HG03039 (cell line): ENCODE data around the gene TMEM253.

Experiments
- ATAC-seq: cut with Tn5 transposase; IDR thresholded peaks from one replicate; pipeline ENCODE4 v1.9.1; 2021; ENCODE audit warnings: mild to moderate bottlenecking, moderate library complexity; ENCODE audit not compliant: unreplicated experiment

Gene TMEM253

DNA sequence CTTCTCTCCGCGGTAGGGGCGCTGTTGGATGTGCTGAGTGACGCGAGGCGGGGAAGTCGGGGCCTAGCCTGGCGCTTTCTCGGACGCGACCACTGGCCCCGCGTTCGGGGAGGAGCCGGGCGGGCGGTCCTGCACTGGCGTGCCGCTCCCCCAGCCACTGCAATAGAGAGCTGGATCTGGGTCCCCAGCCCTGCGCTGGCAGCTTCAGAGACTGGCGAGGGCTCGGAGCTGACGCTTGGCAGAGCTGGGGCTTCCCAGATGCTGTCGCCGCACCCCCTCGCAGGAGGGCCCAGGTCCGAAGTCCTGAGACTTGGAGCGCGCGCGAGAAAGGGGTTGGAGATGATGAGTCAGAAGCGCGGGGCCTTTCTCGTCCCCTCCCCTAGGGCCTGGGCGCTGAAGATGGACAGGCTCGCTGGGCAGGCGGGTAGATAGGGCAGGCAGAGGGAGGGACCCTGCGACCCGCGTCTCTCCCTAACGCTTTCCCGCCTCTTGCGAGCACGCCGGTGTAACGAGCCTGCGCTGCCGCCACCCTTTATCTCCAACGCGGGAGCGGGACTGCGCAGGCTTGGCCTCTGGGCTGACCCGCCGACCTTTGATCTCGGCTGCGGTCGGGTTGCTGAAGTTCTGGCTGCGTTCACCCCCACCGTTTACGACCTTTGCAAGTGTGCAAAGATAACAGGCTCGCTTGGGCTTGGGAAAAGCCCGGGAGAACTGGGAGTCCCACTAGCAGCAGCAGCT, 3.0 kb downstream of the TMEM253 start:
- ATAC-seq, result peak; percentile 81

DNA sequence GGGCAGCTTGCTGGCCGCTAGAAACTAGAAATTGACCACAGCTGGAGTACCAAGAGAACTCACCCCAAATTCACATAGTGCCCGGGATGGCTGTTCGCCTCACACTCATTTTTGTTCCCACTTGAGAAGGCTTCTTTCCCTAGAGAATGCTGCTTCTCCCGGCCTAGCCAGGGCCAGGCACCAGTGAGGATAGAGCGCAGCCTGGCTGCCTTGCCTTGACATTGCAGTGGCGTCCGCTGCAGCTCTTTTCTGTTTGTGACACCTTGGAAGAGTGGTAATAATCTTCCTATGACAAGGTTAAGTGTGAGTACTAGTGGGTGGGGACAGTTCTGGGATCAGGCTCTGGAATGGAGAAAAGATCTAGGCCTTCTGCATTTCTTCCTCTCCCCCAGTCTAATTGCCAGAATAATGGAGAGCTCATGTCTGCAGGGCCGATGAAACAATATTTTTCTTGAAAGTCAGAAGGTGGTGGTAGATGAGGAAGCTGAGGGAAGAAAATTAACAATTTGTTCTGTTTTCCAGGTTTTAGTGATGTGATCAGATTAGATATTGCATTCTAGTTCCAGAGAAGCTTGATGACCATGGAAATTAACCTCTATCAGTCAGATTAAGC, 3.7 kb downstream of the TMEM253 start:
- peak; percentile 43 for ATAC-seq

- no peak for ATAC-seq
These were observed 4.2 kb downstream of the TMEM253 start for GRCh38 chr14:21105095-21105494.

DNA sequence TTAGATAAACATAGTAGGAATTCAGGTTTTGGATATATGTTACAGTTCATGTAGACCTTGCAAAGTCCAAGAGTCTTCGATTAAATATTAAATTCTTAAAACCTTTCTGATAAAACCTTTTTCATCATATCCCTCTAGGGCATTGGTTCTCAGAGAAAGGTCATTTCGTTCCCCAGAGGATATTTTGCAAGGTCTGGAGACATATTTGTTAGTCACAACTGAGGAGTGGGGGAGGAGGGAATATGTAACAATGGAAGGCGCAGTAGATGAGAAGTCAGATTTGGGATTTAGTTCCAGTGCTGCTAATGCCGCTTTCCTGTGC, 5.3 kb downstream of the TMEM253 start:
- ATAC-seq, result no peak

DNA sequence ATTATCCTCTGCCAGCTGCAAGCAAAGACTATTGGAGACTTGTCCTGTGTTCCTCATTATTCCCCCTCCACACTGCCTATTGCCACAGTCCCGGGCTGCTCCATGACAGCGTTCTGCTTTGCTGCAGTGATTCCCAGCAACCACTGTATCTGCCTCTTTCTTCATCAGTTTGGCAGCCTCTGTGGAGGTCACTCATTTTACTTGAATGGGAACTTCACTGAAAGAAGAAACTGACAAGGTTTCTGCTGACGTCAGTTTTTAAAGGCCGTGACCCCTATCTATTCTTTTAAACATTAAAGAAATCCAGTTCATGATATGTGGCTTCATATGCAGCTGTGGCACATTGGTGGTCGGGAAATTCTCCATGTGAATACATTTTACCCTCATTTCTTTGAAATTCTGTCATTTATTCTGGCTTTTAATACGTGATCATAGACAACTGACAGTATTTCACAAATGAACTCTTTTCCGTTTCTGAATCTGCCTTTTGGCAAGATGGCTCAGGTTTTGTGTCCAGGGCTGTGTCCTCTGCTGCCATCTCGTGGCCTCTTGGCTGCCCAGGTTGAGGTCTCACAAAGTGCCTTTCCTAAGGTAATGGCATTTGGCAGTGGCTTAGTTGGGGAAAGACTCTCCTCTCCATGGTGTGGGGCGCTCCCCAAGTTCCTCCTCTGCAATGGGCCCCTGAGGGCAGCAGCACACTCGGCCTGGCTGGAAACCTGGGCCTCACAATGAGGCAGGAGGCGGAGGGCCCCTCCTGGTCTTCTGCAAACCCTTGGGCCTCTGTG, 5.8 kb downstream of the TMEM253 start:
- no peak for ATAC-seq

- no peak for ATAC-seq
These were observed 6.5 kb downstream of the TMEM253 start for GRCh38 chr14:21107283-21107800.

DNA sequence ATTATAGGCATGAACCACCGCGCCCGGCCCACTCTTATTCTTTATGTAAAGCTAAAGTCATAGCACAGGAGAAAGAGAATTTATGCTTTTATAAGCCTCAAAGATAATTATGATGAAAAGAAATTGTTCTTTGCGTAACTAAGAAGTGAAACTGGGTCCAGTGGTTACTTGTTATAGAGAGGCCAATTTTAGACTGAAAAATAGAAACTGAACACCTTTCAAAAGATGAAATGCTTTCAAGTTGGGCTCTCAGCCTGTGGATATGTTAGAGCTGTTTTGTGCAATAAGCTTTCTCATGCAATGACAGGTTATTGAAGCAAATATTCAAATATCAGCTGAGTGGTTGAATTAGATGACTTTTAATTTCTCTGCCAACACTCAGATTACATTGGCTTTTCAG, 7.9 kb downstream of the TMEM253 start:
- ATAC-seq, result no peak

GRCh38 chr14:21109377-21110138, 8.7 kb downstream of the TMEM253 start:
- peak; percentile 62 for ATAC-seq

GRCh38 chr14:21112255-21112654, 11.4 kb downstream of the TMEM253 start:
- no peak for ATAC-seq

DNA sequence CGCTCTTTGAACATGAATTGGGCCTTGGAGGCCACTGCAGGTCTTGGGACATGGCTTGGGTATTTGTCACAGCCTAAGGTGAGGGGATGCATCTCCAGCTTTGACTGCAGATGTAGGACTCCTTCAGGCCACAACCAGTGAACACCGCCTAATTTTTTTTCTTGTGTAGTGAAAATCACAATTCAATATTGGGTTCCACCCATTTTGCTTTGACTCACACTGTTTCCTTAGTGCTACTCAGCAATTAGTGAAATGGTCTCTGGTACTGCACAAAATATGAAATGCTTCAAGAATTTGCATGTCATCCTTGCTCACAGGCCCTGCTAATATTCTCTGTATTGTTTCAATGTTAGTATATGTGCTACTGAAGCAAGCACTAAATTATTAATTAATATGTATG, 12.5 kb downstream of the TMEM253 start:
- ATAC-seq, result no peak

DNA sequence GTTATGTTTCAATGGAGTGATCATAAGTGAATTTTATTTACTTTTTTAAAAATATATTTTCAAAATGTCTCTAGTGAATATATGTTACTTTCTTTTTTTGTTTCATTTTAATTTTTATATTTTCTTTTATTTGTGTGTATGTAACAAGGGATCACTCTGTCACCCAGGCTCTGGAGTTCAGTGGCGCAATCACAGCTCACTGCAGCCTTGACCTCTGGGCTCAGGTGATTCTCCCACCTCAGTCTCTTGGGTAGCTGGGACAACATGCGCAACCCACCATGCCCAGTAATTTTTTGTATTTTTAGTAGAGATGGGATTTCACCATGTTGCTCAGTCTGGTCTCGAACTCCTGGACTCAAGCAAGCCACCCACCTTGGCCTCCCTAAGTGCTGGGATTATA, 18.1 kb downstream of the TMEM253 start:
- ATAC-seq, result no peak

DNA sequence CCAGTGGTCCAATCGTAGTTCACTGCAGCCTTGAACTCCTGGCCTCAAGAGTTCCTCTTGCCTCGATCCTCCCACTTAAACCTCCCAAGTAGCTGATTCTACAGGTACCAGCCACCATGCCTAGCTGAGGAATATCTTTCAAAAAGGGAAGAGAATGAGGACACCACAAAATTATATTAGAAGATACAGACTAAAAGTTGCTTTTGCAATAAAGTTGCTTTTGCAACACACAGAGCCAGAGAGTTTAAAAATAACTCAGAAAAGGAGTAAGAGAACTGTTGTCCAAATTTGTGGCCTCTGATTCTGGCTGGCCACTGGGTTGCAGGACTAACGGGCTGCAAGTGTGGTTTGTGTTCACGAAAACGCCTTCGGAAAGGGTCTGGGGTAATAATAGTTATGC, 19.8 kb downstream of the TMEM253 start:
- no peak for ATAC-seq

- no peak for ATAC-seq
These were observed 20.3 kb downstream of the TMEM253 start for GRCh38 chr14:21121122-21121521.

DNA sequence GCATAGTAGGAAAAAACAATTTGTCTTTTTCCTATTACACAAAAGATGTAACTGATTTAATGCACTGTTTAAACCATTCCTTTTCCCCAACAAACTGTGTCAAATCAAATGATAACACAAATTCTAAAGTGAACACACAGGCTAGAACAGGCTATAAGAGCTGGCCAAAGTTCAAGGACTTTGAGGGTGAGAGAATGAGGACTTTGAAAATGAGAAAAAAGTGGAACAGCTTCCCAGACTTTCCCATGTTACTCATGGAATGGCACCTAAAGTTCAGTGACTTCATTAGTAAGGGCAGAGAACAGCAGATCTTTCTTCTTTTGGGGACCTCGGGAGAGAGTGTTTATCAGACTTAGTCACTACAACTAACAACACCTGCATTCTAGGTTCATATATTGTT, 22.6 kb downstream of the TMEM253 start:
- no peak for ATAC-seq

DNA sequence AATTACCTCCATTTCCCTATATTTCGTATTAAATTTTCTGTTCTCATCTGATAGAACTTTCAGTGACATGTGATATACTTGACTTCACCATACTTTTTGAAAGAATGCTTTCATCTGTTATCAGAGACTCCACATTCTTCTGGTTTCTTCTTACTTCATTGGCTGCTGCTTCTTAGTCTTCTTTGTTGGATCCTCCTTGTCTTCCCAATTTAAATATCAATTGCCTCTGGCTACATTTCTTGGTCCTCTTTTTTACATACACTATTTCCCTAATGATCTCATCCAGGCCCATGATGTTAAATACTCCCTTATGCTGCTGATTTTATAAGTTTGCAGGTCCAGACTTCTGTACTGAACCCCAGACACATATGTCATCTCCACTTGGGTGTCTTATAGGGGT, 33.0 kb downstream of the TMEM253 start:
- no peak for ATAC-seq

DNA sequence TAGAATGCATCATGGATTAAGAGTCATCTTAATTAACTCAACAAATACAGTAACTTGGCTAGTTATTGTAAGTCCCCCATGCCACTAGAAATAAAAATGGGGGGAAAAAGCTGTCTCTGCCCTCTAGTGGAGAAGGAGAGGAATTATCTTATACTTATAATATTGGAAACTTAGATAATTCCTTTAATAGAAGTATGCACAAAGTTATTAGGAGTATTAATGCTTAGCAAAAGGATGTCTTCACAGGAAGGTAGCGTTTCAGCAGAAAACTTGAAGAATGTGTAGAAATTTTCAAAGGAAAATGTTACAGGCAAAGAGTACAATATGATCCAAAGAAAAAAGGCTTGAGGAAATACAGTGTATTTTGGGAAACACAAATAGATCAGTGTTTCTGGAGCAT, 35.2 kb downstream of the TMEM253 start:
- ATAC-seq, result no peak

DNA sequence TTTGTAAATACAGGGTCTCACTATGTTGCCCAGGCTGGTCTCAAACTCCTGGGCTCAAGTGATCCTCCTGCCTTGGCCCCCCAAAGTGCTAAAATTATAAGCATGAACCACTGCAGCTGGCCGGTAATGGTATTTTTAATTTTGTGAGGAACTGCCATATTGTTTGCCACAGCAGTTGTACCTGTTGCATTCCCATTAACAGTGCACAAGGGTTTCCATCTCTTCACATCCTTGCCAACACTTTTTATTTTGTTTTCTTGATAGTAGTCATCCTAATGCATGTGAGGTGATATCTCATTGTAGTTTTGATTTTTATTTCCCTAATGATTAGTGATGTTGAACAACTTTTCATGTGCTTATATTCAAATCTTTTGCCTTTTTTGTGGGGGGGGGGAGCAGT, 41.5 kb downstream of the TMEM253 start:
- no peak for ATAC-seq

DNA sequence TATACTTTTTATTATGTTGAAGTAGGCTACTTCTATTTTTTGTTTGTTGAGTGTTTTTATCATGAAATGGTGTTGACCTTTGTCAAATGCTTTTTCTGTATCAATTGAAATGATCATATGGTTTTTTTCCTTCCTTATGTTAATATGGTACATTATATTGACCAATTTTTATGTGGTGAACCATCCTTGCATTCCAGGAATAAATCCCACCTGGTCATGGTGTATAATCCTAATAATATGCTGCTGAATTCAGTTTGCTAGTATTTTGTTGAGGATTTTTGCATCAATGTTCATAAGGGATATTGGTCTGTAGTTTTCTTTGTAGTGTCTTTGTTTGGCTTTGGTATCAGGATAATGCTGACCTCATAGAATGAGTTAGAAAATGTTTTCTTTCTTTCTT, 44.6 kb downstream of the TMEM253 start:
- ATAC-seq, result no peak

DNA sequence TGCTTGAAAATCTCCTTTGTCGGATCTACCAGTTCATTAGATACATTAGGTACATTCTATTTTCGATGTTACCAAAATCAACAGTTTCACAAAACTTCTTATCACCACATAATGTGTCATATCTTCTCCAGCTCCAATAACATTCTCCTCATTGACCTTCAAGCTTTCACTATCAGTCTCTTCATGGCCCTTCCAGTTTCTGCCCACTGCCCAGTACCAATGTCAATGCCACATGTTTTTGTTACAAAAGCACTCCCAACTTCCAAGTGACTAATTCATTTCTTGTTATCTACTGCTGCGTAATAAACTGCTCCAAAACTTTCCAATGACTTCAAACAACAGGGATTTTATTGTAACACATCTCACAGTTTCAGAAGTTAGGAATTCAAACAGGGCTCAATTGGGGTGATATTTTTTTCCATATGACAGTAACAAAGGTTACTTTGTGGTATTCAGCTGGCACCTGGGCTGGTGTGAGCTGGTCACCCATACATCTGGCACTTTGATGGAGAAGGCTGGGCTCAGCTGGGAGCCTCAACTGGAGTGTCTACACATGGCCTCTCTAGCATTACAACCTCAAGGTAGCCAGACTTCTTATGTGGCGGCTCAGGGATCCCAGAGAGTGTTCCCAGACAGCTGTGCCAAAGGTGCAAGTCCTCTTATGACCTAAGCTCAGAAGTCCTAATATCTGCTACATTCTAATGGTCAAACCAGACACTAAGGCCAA, 48.9 kb downstream of the TMEM253 start:
- ATAC-seq, result no peak
